ENCODE measurements around the gene LUZP2.

DNA sequence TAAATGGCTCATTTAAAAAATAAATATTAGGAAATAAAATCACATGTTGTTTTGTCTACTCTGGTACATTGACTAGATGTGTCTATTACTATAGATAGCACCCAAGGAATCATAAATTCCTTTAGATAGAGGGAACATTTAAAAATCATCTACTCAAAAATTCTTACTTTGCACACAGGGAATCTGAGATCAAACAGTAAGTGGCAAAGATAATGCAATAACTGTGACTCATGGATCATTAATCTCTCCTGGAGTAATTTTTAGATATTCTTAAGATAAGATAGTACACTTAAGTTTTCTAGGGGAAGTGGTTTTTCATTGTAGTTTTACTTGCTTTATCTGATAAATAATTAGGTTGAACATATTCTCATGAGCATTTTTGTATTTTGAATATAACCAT is 468.9 kb downstream of the LUZP2 start:
- TF ChIP-seq POLR2A (IDR thresholded peaks at IDR 0.05), result no peak
- TF ChIP-seq, protein P1, sequence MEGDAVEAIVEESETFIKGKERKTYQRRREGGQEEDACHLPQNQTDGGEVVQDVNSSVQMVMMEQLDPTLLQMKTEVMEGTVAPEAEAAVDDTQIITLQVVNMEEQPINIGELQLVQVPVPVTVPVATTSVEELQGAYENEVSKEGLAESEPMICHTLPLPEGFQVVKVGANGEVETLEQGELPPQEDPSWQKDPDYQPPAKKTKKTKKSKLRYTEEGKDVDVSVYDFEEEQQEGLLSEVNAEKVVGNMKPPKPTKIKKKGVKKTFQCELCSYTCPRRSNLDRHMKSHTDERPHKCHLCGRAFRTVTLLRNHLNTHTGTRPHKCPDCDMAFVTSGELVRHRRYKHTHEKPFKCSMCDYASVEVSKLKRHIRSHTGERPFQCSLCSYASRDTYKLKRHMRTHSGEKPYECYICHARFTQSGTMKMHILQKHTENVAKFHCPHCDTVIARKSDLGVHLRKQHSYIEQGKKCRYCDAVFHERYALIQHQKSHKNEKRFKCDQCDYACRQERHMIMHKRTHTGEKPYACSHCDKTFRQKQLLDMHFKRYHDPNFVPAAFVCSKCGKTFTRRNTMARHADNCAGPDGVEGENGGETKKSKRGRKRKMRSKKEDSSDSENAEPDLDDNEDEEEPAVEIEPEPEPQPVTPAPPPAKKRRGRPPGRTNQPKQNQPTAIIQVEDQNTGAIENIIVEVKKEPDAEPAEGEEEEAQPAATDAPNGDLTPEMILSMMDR (IDR thresholded peaks at IDR 0.05), result no peak
- no peak for TF ChIP-seq EP300 (IDR thresholded peaks at IDR 0.05)

Data from tibial nerve (tissue), 4 donors.